ENCODE results near the gene CCDC154.

DNA sequence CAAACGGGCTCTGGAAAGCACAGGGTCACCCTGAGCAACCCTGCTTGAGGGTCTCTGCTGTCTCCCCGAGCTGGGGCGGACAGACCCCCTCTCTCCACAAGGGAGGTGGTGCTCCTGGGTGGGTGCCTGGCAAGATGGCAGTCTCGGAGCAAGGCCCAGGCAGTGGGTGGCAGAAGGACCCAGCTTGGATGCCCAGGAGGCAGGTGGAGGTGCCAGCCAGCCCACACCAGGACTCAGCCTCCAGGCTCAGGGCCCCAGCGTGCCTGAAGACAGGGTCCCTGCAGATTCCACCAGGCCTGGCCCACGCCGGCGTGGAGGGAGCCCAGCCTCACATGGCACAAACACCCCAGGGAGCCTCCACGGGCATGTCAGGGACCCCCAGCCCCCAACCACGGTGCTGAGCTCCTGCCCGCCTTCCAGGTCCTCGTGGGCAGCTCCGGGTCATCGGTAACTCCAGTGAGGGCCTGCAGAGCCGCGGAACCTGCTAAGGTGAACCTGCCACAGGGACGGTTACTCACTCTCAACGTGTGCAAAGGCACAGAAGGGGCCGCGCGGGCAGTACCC is 50.7 kb downstream of the CCDC154 start:
- TF ChIP-seq, protein P1, sequence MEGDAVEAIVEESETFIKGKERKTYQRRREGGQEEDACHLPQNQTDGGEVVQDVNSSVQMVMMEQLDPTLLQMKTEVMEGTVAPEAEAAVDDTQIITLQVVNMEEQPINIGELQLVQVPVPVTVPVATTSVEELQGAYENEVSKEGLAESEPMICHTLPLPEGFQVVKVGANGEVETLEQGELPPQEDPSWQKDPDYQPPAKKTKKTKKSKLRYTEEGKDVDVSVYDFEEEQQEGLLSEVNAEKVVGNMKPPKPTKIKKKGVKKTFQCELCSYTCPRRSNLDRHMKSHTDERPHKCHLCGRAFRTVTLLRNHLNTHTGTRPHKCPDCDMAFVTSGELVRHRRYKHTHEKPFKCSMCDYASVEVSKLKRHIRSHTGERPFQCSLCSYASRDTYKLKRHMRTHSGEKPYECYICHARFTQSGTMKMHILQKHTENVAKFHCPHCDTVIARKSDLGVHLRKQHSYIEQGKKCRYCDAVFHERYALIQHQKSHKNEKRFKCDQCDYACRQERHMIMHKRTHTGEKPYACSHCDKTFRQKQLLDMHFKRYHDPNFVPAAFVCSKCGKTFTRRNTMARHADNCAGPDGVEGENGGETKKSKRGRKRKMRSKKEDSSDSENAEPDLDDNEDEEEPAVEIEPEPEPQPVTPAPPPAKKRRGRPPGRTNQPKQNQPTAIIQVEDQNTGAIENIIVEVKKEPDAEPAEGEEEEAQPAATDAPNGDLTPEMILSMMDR (IDR thresholded peaks at IDR 0.05): no peak
- TF ChIP-seq POLR2AphosphoS5 (IDR thresholded peaks at IDR 0.05): no peak
